Neural cell (in vitro differentiated cells): Measurements from ENCODE around the gene YIPF4. TPM values are rescaled to one million over a fixed set of nuclear protein-coding genes. Genes with fewer than 3 reads are reported as not detected.

ENCODE experiments used
- H2AFZ ChIP-seq: fragments of 200-600, 300-800 bp; sonication (generic), shearing (Covaris generic); 2 replicates; pipeline ENCODE4 v1.6.0; 2014; ENCODE audit warnings: low read depth, mild to moderate bottlenecking, antibody characterized with exemption, low read length, moderate library complexity
- H3F3A ChIP-seq: fragments of 200-600 bp; shearing (Covaris generic); 2 replicates; pipeline ENCODE4 v1.6.1; 2016; ENCODE audit warnings: mild to moderate bottlenecking, moderate library complexity, mixed read lengths, antibody characterized with exemption, low read length; ENCODE audit not compliant: insufficient read depth, poor library complexity, severe bottlenecking
- H3K27ac ChIP-seq: fragments of 200-600, 300-800 bp; sonication (generic), shearing (Covaris generic); 2 replicates; pipeline ENCODE4 v1.5.1; 2014; ENCODE audit warnings: mild to moderate bottlenecking, low read length, moderate library complexity
- H3K27me3 ChIP-seq: fragments of 300-800, 200-600 bp; sonication (generic), shearing (Covaris generic); 2 replicates; pipeline ENCODE4 v1.6.0; 2014; ENCODE audit warnings: mild to moderate bottlenecking, low read depth, low read length, moderate library complexity; ENCODE audit not compliant: insufficient read depth
- H3K36me3 ChIP-seq: fragments of 300-800, 200-600 bp; sonication (generic), shearing (Covaris generic); 2 replicates; pipeline ENCODE4 v1.5.1; 2014; ENCODE audit warnings: mild to moderate bottlenecking, antibody characterized with exemption, low read length, moderate library complexity; ENCODE audit not compliant: insufficient read depth
- H3K4me2 ChIP-seq: fragments of 300-800, 200-600 bp; sonication (generic), shearing (Covaris generic); 2 replicates; pipeline ENCODE4 v1.6.0; 2014; ENCODE audit warnings: mild to moderate bottlenecking, low read length
- H3K4me3 ChIP-seq: fragments of 300-800, 200-600 bp; sonication (generic), shearing (Covaris generic); 2 replicates; pipeline ENCODE4 v1.5.1; 2014; ENCODE audit warnings: mild to moderate bottlenecking, low read length, moderate library complexity
- H3K79me2 ChIP-seq: fragments of 200-600 bp; shearing (Covaris generic); replicated peaks from 2 replicates; pipeline ENCODE4 v1.6.0; 2014; ENCODE audit warnings: mild to moderate bottlenecking, low read length, moderate library complexity; ENCODE audit not compliant: insufficient read depth
- H3K9ac ChIP-seq: fragments of 300-800, 200-600 bp; sonication (generic), shearing (Covaris generic); 2 replicates; pipeline ENCODE4 v1.6.1; 2016; ENCODE audit warnings: mild to moderate bottlenecking, low read length, mixed read lengths
- H3K9me2 ChIP-seq: fragments of 200-600 bp; shearing (Covaris generic); 2 replicates; pipeline ENCODE4 v1.6.1; 2016; ENCODE audit warnings: mild to moderate bottlenecking, low read length, mixed read lengths; ENCODE audit not compliant: insufficient read depth
- H3K9me3 ChIP-seq: fragments of 200-600, 300-800 bp; sonication (generic), shearing (Covaris generic); 2 replicates; pipeline ENCODE4 v1.6.1; 2016; ENCODE audit warnings: mild to moderate bottlenecking, mixed run types, low read length, moderate library complexity, mixed read lengths
- H4K20me1 ChIP-seq: fragments of 200-600 bp; shearing (Covaris generic); 2 replicates; pipeline ENCODE4 v1.6.1; 2016; ENCODE audit warnings: mild to moderate bottlenecking, mixed run types; ENCODE audit not compliant: insufficient read depth
- EP300 ChIP-seq: fragments of 450-650 bp; conservative IDR thresholded peaks from 2 replicates; pipeline ENCODE4 v1.6.1; 2014; ENCODE audit warnings: antibody characterized with exemption, mild to moderate bottlenecking, moderate library complexity; ENCODE audit not compliant: poor library complexity, severe bottlenecking
- EZH2 ChIP-seq: fragments of 200-600, 300-800 bp; shearing (Covaris generic), sonication (generic); IDR thresholded peaks from 2 replicates; pipeline ENCODE4 v1.6.1; 2014; ENCODE audit warnings: antibody characterized with exemption, low read length, borderline replicate concordance, mild to moderate bottlenecking; ENCODE audit not compliant: insufficient read depth, poor library complexity, severe bottlenecking
- MXI1 ChIP-seq: fragments of 450-650 bp; conservative IDR thresholded peaks from 2 replicates; pipeline ENCODE4 v1.6.1; 2014; ENCODE audit warnings: antibody characterized with exemption, mild to moderate bottlenecking; ENCODE audit not compliant: poor library complexity, severe bottlenecking
- POLR2AphosphoS5 ChIP-seq: IDR thresholded peaks from 2 replicates; pipeline ENCODE4 v1.6.1; 2012
- RAD21 ChIP-seq: fragments of 450-650 bp; conservative IDR thresholded peaks from 2 replicates; pipeline ENCODE4 v1.6.1; 2014; ENCODE audit warnings: antibody characterized with exemption, mild to moderate bottlenecking, moderate library complexity
- SMC3 ChIP-seq: fragments of 450-650 bp; conservative IDR thresholded peaks from 2 replicates; pipeline ENCODE4 v1.6.1; 2014; ENCODE audit warnings: antibody characterized with exemption, mild to moderate bottlenecking, moderate library complexity; ENCODE audit not compliant: poor library complexity
- TAF1 ChIP-seq: IDR thresholded peaks from 2 replicates; pipeline ENCODE4 v1.6.1; 2012; ENCODE audit warnings: low read depth
- polyA plus RNA-seq: library from polyadenylated mRNA; depleted of rRNA; stranded (reverse); fragments of >200 nt; gene quantifications from 2 replicates; pipeline ENCODE4 v1.2.3, GENCODE V29; 2014
- TF ChIP-seq, protein P1 (sequence below): fragments of 450-650 bp; IDR thresholded peaks from 2 replicates; pipeline ENCODE4 v1.5.1; 2014; ENCODE audit warnings: antibody characterized with exemption, mild to moderate bottlenecking, moderate library complexity; ENCODE audit not compliant: poor library complexity, severe bottlenecking
- TF ChIP-seq, protein P2 (sequence below): IDR thresholded peaks from 2 replicates; pipeline ENCODE4 v1.6.1; 2012; ENCODE audit warnings: borderline replicate concordance

Gene YIPF4
- polyA plus RNA-seq, 1 donor from 2014 or later = 33.5 TPM

DNA sequence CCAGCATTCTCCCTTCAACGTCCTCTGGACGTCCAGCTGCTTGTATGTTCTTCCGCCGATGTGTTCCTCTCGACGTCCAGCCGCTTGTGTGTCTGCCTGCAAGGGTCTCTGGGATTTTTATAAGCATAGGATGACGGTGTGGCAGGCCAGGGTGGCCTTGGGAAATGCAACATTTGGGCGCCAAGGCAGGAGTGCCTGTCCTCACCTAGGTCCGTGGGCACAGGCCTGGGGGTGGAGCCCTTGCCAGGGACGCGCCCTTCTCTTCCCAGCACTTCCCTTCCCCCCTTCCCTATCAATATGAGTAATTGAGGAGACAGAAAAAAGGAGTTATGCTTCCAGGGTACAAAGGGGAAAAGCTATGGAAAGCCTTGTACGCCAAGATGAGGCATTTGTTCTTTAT is 19.5 kb upstream of the YIPF4 start:
- H3K9me2 ChIP-seq = no peaks in the 10 kb centered on the region
- no peaks in the 10 kb centered on the region for H4K20me1 ChIP-seq
- no peaks in the 10 kb centered on the region for H3K36me3 ChIP-seq
- no peaks in the 10 kb centered on the region for H3F3A ChIP-seq
- no peak overlapping the region for H3K9ac ChIP-seq
- no peak overlapping the region for H2AFZ ChIP-seq
- H3K9me3 ChIP-seq = no peaks in the 10 kb centered on the region
- no peak overlapping the region for H3K4me3 ChIP-seq
- no peak overlapping the region for H3K27ac ChIP-seq
- H3K27me3 ChIP-seq = no peaks in the 10 kb centered on the region
- no peaks in the 10 kb centered on the region for H3K79me2 ChIP-seq
- H3K4me2 ChIP-seq = no peak overlapping the region
- no peak for TF ChIP-seq TAF1
- TF ChIP-seq EP300 = no peak
- TF ChIP-seq RAD21 = no peak
- no peak for TF ChIP-seq SMC3
- no peak for TF ChIP-seq EZH2
- TF ChIP-seq, protein P1, sequence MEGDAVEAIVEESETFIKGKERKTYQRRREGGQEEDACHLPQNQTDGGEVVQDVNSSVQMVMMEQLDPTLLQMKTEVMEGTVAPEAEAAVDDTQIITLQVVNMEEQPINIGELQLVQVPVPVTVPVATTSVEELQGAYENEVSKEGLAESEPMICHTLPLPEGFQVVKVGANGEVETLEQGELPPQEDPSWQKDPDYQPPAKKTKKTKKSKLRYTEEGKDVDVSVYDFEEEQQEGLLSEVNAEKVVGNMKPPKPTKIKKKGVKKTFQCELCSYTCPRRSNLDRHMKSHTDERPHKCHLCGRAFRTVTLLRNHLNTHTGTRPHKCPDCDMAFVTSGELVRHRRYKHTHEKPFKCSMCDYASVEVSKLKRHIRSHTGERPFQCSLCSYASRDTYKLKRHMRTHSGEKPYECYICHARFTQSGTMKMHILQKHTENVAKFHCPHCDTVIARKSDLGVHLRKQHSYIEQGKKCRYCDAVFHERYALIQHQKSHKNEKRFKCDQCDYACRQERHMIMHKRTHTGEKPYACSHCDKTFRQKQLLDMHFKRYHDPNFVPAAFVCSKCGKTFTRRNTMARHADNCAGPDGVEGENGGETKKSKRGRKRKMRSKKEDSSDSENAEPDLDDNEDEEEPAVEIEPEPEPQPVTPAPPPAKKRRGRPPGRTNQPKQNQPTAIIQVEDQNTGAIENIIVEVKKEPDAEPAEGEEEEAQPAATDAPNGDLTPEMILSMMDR = no peak
- no peak for TF ChIP-seq MXI1
- TF ChIP-seq POLR2AphosphoS5 = no peak
- TF ChIP-seq, protein P2, sequence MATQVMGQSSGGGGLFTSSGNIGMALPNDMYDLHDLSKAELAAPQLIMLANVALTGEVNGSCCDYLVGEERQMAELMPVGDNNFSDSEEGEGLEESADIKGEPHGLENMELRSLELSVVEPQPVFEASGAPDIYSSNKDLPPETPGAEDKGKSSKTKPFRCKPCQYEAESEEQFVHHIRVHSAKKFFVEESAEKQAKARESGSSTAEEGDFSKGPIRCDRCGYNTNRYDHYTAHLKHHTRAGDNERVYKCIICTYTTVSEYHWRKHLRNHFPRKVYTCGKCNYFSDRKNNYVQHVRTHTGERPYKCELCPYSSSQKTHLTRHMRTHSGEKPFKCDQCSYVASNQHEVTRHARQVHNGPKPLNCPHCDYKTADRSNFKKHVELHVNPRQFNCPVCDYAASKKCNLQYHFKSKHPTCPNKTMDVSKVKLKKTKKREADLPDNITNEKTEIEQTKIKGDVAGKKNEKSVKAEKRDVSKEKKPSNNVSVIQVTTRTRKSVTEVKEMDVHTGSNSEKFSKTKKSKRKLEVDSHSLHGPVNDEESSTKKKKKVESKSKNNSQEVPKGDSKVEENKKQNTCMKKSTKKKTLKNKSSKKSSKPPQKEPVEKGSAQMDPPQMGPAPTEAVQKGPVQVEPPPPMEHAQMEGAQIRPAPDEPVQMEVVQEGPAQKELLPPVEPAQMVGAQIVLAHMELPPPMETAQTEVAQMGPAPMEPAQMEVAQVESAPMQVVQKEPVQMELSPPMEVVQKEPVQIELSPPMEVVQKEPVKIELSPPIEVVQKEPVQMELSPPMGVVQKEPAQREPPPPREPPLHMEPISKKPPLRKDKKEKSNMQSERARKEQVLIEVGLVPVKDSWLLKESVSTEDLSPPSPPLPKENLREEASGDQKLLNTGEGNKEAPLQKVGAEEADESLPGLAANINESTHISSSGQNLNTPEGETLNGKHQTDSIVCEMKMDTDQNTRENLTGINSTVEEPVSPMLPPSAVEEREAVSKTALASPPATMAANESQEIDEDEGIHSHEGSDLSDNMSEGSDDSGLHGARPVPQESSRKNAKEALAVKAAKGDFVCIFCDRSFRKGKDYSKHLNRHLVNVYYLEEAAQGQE = no peak

DNA sequence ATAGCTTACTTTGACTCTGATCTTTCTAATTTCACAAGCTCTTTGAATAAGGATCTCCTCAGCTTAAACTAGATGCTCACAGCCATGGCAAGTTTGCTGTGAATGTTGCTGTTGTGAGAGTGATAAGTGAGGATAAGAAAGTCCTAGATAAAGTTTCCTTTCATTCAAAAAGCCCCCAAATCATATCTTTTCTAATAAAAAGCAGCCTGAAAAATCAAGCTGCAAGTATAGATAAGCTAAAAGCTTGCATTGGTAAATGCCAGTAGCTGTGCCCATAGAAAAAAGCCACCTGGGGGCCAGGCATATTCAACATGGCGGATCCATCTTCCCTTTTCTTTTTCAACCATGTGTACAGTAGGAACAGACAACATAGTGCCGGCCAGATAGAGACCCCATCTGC is 17.3 kb upstream of the YIPF4 start:
- Histone ChIP-seq H3F3A (no peaks in the 10 kb centered on the region), H3K36me3 (no peaks in the 10 kb centered on the region), H4K20me1 (no peaks in the 10 kb centered on the region), H3K27ac (no peak overlapping the region), H3K27me3 (no peaks in the 10 kb centered on the region), H3K4me3 (no peak overlapping the region), H3K9me2 (no peaks in the 10 kb centered on the region), H3K4me2 (no peak overlapping the region), H3K9me3 (no peaks in the 10 kb centered on the region), H3K79me2 (no peaks in the 10 kb centered on the region), H2AFZ (no peak overlapping the region), H3K9ac (no peak overlapping the region)
- TF ChIP-seq, protein P2 = no peak
- TF ChIP-seq POLR2AphosphoS5 (no peak), SMC3 (no peak), RAD21 (no peak)
